GM12878 (cell line): ENCODE data around the gene DNMT1. TPM values are rescaled to one million over a fixed set of nuclear protein-coding genes. Genes with fewer than 3 reads are reported as not detected.

Source experiments
- ATAC-seq: fragments of 200-7000 bp; cut with Tn5 transposase; 3 replicates; pipeline ENCODE4 v1.9.1; 2020; ENCODE audit warnings: mild to moderate bottlenecking, moderate library complexity
- BruUV-seq: library from RNA; stranded (reverse); fragments of 400-500 nt; replicated peaks from 2 replicates; lab custom pipeline; 2021; lab: Mats Ljungman, UMichigan
- CTCF ChIA-PET: fragments of 300-600 bp; sonication (Branson Sonifier 250); formaldehyde crosslinking; extraction: SDS; loops from one replicate; lab custom pipeline; 2021; ENCODE audit warnings: inconsistent platforms; lab: Yijun Ruan, JAX
- POLR2A ChIA-PET: fragments of 350-600 bp; formaldehyde crosslinking; extraction: SDS; loops from one replicate; lab custom pipeline; 2021; ENCODE audit warnings: inconsistent platforms; lab: Charles Lee
- RAD21 ChIA-PET: fragments of 300-600 bp; sonication (Branson Sonifier 250); formaldehyde crosslinking; loops from one replicate; lab custom pipeline; 2023; ENCODE audit warnings: antibody characterized with exemption; ENCODE audit not compliant: unreplicated experiment; lab: Charles Lee
- SMC1A ChIA-PET: fragments of 300-600 bp; sonication (Branson Sonifier 250); formaldehyde crosslinking; loops from one replicate; lab custom pipeline; 2023; ENCODE audit not compliant: unreplicated experiment, uncharacterized antibody; lab: Charles Lee
- DNase-seq: peaks from one replicate; pipeline ENCODE4 v3.0.0-alpha.2; 2011; ENCODE audit warnings: low read depth, low spot score
- FAIRE-seq: peaks from 3 replicates; lab custom pipeline; 2011; peaks lifted over from hg19 to GRCh38; lab: Jason Lieb, UNC
- H2AFZ ChIP-seq: 2 replicates; pipeline ENCODE4 v1.6.0; 2011; ENCODE audit warnings: low read depth, low read length, control low read depth; ENCODE audit not compliant: control insufficient read depth
- H3K27ac ChIP-seq: 2 replicates; pipeline ENCODE4 v1.5.1; 2011; ENCODE audit warnings: control low read depth; ENCODE audit not compliant: control insufficient read depth, insufficient read depth
- H3K27me3 ChIP-seq, 2 experiments: replicated peaks in 1 of 2; 2 replicates each; pipeline versions ENCODE4 v1.6.0 to v1.6.1; 2011; ENCODE audit warnings: low read length in 1 of 2; ENCODE audit not compliant: control insufficient read depth in 2 of 2, insufficient read depth in 2 of 2
- H3K36me3 ChIP-seq, 2 experiments: 2 replicates each; pipeline ENCODE4 v1.5.1; 2011; ENCODE audit warnings: low read length in 1 of 2; ENCODE audit not compliant: control insufficient read depth in 2 of 2, insufficient read depth in 2 of 2
- H3K4me1 ChIP-seq: 2 replicates; pipeline ENCODE4 v1.6.1; 2011; ENCODE audit warnings: mild to moderate bottlenecking, low read length, moderate library complexity, mixed read lengths; ENCODE audit not compliant: control insufficient read depth, insufficient read depth
- H3K4me2 ChIP-seq: 2 replicates; pipeline ENCODE4 v1.6.0; 2011; ENCODE audit warnings: control low read depth; ENCODE audit not compliant: control insufficient read depth, insufficient read depth
- H3K4me3 ChIP-seq: fragments of 200-600 bp; sonication (generic); 2 replicates; pipeline ENCODE4 v1.5.1; 2016
- H3K79me2 ChIP-seq: 2 replicates; pipeline ENCODE4 v1.6.0; 2011; ENCODE audit warnings: low read length; ENCODE audit not compliant: control insufficient read depth, insufficient read depth
- H3K9ac ChIP-seq: 2 replicates; pipeline ENCODE4 v1.8.0; 2011; ENCODE audit warnings: low read length, control low read depth, mixed read lengths; ENCODE audit not compliant: control insufficient read depth, insufficient read depth
- H3K9me3 ChIP-seq: replicated peaks from 3 replicates; pipeline ENCODE4 v1.5.1; 2011; ENCODE audit warnings: mild to moderate bottlenecking, low read length; ENCODE audit not compliant: control insufficient read depth, insufficient read depth
- H4K20me1 ChIP-seq: 2 replicates; pipeline ENCODE4 v1.6.0; 2011; ENCODE audit not compliant: control insufficient read depth, insufficient read depth
- CREB1 ChIP-seq: IDR thresholded peaks from 2 replicates; pipeline ENCODE4 v1.6.1; 2012; ENCODE audit warnings: low read depth, mild to moderate bottlenecking, inconsistent platforms
- EED ChIP-seq: sonication (generic); IDR thresholded peaks from 2 replicates; pipeline ENCODE4 v1.6.1; 2016; ENCODE audit warnings: antibody characterized with exemption, low read depth
- EP300 ChIP-seq, 2 experiments: fragments of 150-350 bp in 1 of 2; IDR thresholded peaks; 2 replicates each; pipeline ENCODE4 v1.6.1; 2011 to 2012; ENCODE audit warnings: low read depth in 2 of 2, low read length in 2 of 2, borderline replicate concordance in 1 of 2, improper control_type of control experiment in 1 of 2, inconsistent platforms in 1 of 2; ENCODE audit not compliant: control insufficient read depth in 1 of 2
- POLR2A ChIP-seq: IDR thresholded peaks from 2 replicates; pipeline ENCODE4 v1.6.1; 2011; ENCODE audit warnings: low read depth, mild to moderate bottlenecking, low read length
- POU2F2 ChIP-seq: IDR thresholded peaks from 3 replicates; pipeline ENCODE4 v1.6.1; 2011; ENCODE audit warnings: low read depth, mild to moderate bottlenecking, low read length, borderline replicate concordance
- YBX1 ChIP-seq: fragments of 450-650 bp; IDR thresholded peaks from 2 replicates; pipeline ENCODE4 v1.6.1; 2016; ENCODE audit warnings: antibody characterized with exemption
- WGBS: methylation state at CpG from one replicate; pipeline ENCODE4 v1.1.6; 2016; ENCODE audit warnings: low lambda C conversion rate; ENCODE audit not compliant: insufficient replicate concordance, insufficient coverage; ENCODE audit errors: missing lambda C conversion rate; 5-methylcytosine and 5-hydroxymethylcytosine counted together
- in situ Hi-C: fragments of 300-500 bp; cut with MboI; formaldehyde crosslinking; loops from 9 replicates; pipeline ENCODE4 v1.14.3; 2018; ENCODE audit warnings: mixed read lengths
- intact Hi-C: fragments of 100-400 bp; cut with micrococcal nuclease; formaldehyde crosslinking; loops from one replicate; pipeline ENCODE4 v1.14.2; 2022; ENCODE audit not compliant: unreplicated experiment
- polyA plus RNA-seq, 11 experiments: library from polyadenylated mRNA; depleted of rRNA in 4 of 11; unstranded in 6 of 11; stranded (reverse) in 5 of 11; fragments of >200 nt; fragmentation: Nextera tagmentation in 4 of 11; fragmentation: Illumina TruSeq in 1 of 11; extraction: Ambion mirVana in 4 of 11; extraction: Trizol in 1 of 11; gene quantifications; 1 replicate in 1 of 11; 2 replicates in 10 of 11; pipeline versions ENCODE4 v1.2.1 to v1.2.3, GENCODE V29; 2011 to 2016; ENCODE audit warnings: inconsistent platforms in 2 of 11, missing spikeins in 2 of 11, low read depth in 1 of 11
- total RNA-seq, 4 experiments: library from RNA; depleted of rRNA in 3 of 4; stranded (reverse); fragments of >200 nt in 3 of 4; fragmentation: Illumina TruSeq in 1 of 4; extraction: Trizol in 1 of 4; gene quantifications; 2 replicates each; pipeline versions ENCODE4 v1.2.1 to v1.2.3, GENCODE V29; 2013 to 2021
- TF ChIP-seq, protein P1 (sequence below): IDR thresholded peaks from 2 replicates; pipeline ENCODE4 v1.6.1; 2012; ENCODE audit warnings: low read length, inconsistent platforms

DNMT1 gene
- total and polyA plus RNA-seq, 10 of the 15 experiments (the other 5 are each of a cell fraction or from before 2014, with no cell fraction given), result 70.0 to 290 (median 133) TPM

DNA sequence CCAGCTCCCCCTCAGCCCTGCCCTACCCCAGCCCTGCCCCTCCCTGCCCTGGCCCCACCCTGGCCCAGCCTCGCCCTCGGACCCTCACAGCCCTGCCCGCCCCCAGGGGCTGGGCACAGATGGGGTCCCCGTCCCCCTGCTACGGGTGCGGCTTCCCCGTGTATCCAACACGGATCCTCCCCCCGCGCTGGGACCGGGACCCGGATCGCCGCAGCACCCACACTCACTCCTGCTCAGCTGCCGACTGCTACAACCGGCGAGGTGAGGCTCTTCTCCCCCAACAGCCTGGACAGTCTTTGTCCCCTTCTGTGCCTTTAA is 103.4 kb downstream of the DNMT1 start:
- DNase-seq (no peak), FAIRE-seq (no peak), ATAC-seq (no peak)
- Histone ChIP-seq H3K4me2 (no peak overlapping the region), H4K20me1 (no peaks in the 10 kb centered on the region), H3K27ac (peak overlapping the region; percentile 6; the same call in 1 of the 2 replicates), H3K79me2 (peaks cover 14% of the 10 kb centered on the region), H3K9ac (no peak overlapping the region), H3K4me1 (peaks cover 13% of the 10 kb centered on the region), H3K27me3 (no peaks in the 10 kb centered on the region), H2AFZ (no peak overlapping the region), H3K4me3 (no peak overlapping the region), H3K36me3 (peaks cover 16 to 25% of the 10 kb centered on the region in 2 experiments), H3K9me3 (no peaks in the 10 kb centered on the region; the same call in 2 of the 3 replicates)
- CTCF ChIA-PET, result no interaction called here
- intact Hi-C loops (no loop called here), in situ Hi-C loops (no loop called here)
- SMC1A ChIA-PET, result no interaction called here
- 95% methylated on average over 4 of the region's 17 CpGs for WGBS
- RAD21 ChIA-PET, result no interaction called here
- POLR2A ChIA-PET, result no interaction called here
- TF ChIP-seq POU2F2 (no peak), YBX1 (no peak), CREB1 (no peak), POLR2A (0 out of 2 replicates have a peak, but pooled peaks have one; percentile 13), EED (no peak), EP300 (IDR thresholded peaks at IDR 0.05; ENCODE audit: borderline replicate concordance in 1 of 2, control insufficient read depth in 1 of 2, low read depth in 2 of 2, low read length in 2 of 2) (no peak)
- TF ChIP-seq, protein P1, sequence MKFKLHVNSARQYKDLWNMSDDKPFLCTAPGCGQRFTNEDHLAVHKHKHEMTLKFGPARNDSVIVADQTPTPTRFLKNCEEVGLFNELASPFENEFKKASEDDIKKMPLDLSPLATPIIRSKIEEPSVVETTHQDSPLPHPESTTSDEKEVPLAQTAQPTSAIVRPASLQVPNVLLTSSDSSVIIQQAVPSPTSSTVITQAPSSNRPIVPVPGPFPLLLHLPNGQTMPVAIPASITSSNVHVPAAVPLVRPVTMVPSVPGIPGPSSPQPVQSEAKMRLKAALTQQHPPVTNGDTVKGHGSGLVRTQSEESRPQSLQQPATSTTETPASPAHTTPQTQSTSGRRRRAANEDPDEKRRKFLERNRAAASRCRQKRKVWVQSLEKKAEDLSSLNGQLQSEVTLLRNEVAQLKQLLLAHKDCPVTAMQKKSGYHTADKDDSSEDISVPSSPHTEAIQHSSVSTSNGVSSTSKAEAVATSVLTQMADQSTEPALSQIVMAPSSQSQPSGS, result no peak
- no TSS peak for BruUV-seq
